ENCODE results near the gene DCTN4.

The DCTN4 gene

GRCh38 chr5:150740992-150741391, 17.8 kb downstream of the DCTN4 start:
- no peak for DNase-seq (ENCODE audit: low read depth in 1 of 2, low spot score in 1 of 2)

GRCh38 chr5:150738862-150739261, 20.0 kb downstream of the DCTN4 start:
- DNase-seq (ENCODE audit: low read depth in 1 of 2, low spot score in 1 of 2): no peak

GRCh38 chr5:150734579-150735384, 24.0 kb downstream of the DCTN4 start:
- DNase-seq (ENCODE audit: low read depth in 1 of 2, low spot score in 1 of 2): no peak

DNA sequence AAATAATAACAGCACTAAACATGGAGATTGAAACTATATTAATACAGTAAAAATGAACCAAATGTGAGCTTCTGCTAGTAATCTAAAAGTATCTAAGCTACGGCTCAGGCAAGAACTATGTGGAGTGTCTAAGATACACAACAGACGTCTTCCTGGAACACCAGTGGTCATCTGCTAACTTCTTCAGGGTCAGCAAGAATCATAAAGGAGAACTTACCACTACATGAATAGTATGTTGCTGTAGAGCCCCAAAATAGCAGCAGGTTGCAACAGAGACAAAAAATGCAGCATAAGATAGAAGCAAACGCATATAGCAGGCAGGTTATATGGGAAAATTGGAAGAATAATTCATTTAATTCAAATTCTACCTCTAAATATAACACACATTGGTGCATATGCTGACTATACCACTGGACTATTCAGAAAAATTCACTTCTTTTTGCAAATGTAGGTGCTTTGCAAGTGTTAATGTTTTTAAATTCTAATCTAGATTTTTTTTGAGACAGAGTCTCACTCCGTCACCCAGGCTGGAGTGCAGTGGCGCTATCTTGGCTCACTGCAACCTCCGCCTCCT, 27.1 kb downstream of the DCTN4 start:
- no peak for DNase-seq (ENCODE audit: low read depth in 1 of 2, low spot score in 1 of 2)

- DNase-seq (ENCODE audit: low read depth in 1 of 2, low spot score in 1 of 2): no peak
These were observed 29.0 kb downstream of the DCTN4 start for GRCh38 chr5:150729859-150730258.

GRCh38 chr5:150723845-150724244, 35.0 kb downstream of the DCTN4 start:
- DNase-seq (ENCODE audit: low read depth in 1 of 2, low spot score in 1 of 2): no peak

DNA sequence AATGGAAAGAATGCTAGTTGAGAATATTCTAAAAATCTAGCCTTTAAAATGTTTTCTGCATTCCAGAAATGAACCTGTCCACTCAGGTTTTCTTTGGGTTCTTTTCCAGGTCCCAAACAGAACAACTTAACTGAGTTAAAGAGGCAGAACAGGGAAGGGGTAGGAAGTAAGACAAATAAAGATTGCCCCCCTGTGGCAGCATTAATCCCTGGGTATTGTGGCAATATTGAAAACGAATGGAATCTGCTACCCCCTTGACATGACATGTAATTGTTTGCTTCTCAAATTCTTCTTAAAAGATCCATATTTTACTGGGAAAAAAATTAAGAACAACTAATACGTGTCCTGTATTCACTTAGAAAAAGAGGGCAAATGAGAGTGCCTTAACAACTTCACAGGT, 48.7 kb downstream of the DCTN4 start:
- no peak for DNase-seq (ENCODE audit: low read depth in 1 of 2, low spot score in 1 of 2)

DNA sequence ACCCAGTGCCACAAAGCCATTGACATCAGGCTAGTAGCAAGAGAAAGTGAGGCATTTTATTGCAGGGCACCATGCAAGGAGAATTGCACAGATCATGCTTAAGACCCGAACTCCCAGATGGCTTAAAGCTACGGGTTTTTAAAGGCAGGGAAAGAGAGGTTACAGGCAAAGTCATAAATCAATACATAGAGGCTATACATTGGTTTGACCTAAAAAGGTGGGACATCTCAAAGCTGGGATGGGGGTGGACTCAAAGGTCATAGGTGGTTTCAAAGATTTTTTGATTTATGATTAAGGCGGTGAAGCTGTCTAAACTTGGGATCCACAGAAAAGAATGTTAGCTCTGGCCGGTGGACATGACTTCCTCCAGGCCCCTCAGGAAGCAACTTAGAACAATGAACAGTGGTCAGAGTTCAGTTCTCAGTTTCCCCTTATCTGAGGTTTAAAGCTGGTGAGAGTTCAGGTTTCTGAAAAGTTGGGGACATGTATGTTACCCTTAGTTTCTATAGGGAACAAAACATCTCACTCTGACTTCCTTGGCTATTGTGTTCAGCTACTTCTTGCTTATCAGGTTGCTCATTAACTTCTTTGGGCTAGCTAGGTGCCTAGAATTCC, 51.9 kb downstream of the DCTN4 start:
- no peak for DNase-seq (ENCODE audit: low read depth in 1 of 2, low spot score in 1 of 2)

- DNase-seq (ENCODE audit: low read depth in 1 of 2, low spot score in 1 of 2): no peak
These were observed 55.1 kb downstream of the DCTN4 start for GRCh38 chr5:150703762-150704161.

DNA sequence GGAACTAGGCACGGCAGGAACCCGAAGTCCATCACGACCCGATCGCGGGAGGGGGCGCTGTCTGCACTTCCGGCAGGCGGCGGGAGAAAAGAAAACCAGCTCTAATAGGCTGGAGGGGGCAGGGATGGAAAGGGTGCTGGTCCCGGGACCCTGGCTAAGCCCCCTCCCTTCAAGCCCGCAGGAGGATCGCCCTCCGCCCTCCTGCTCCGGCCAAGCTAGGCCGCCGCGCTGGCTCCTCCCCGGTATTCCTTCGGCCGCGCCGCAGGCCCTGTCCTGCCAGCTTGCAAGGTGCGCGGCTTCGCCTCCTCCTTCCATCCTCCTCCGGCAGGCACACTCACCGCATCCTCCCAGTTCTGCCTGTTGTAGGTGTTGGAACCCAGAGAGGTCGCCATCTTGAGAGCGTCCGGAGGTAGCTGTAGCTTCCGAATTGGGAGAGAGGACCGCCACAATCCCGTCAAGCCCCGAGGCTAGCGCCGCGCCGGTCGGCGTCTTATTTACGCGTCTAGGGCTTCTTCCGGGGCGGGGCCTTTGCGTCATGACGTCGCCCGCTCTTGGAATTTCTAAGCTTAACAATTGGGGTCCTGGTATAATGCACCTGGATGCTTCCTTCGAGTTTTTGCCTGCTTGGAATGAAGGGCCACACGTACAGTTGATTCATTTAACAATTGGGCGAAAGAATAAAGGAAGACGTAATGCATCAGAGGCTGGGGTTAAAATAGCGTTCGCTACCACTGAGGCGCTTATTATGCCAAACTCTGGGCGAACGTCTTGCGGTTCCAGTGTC, 58.0 kb downstream of the DCTN4 start, which contains the start of gene RBM22:
RBM22 (minus strand) TSS at position 469 of the 784 bp plus-strand sequence; CDS start at position 392, 77 bp downstream.
- DNase-seq (ENCODE audit: low read depth in 1 of 2, low spot score in 1 of 2): peak; percentile 75 to 87

DNA sequence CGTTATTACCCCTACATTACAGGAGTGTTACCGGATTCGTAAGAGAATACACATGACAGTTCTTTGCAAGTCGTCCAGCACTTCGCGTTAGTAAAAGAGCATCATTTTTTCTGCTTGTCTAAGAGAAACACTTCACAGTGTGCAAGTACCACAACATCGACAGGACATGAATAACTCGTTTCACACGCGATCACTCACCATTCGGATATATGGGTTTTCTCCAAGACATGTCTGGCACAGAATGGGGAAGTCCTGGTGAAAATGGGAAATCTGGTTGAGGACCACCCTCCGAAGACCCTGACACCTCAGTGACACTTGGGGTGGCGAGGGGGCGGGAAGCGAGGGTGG, 58.6 kb downstream of the DCTN4 start:
- DNase-seq (ENCODE audit: low read depth in 1 of 2, low spot score in 1 of 2): no peak

- DNase-seq (ENCODE audit: low read depth in 1 of 2, low spot score in 1 of 2): no peak
These were observed 64.2 kb downstream of the DCTN4 start for GRCh38 chr5:150694612-150695011.

GRCh38 chr5:150692276-150692675, 66.5 kb downstream of the DCTN4 start:
- DNase-seq (ENCODE audit: low read depth in 1 of 2, low spot score in 1 of 2): no peak

- no peak for DNase-seq (ENCODE audit: low read depth in 1 of 2, low spot score in 1 of 2)
These were observed 68.1 kb downstream of the DCTN4 start for GRCh38 chr5:150690760-150691159.

DNA sequence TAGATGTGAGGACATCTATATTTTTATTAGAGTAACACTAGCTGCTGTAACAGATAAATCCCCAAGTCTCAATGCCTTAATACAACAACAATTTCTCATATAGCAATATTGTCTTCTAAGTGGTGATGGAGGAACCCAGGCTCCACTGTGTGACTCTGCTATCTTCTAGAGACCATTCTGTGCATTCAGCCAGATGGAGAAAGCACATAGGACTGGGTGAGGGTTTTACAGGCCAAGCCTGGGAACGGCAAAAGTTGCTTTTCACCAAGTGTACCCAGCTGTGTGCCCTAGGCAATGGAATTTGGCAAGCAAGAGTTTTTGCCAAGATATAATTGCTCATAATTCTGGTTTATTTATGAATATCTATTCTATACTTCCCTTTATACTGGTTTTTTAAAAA, 69.7 kb downstream of the DCTN4 start:
- DNase-seq (ENCODE audit: low read depth in 1 of 2, low spot score in 1 of 2): no peak

GRCh38 chr5:150676578-150676977, 82.2 kb downstream of the DCTN4 start:
- no peak for DNase-seq (ENCODE audit: low read depth in 1 of 2, low spot score in 1 of 2)

- no peak for DNase-seq (ENCODE audit: low read depth in 1 of 2, low spot score in 1 of 2)
These were observed 83.7 kb downstream of the DCTN4 start for GRCh38 chr5:150675069-150675468.

DNA sequence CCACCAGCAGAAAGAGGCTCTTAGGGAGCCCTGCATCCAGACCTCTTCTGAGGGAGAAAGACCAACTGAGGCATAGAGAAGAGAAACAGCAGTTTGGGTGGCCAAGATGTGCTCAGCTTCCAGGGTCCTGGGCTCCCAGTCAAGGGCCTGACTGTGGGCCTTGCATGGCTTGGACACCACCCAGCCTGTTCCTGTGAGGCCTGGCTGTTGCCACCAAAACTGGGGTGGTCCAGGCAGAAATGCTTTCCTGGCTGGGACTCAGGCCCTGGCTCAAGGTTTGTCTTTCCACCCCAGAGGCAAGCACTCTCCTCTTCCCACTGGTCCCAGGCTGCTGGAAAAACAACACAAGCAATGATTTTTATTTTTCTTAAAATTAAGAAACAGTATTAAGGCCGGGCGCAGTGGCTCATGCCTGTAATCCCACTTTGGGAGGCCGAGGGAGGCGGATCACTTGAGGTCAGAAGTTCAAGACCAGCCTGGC, 84.4 kb downstream of the DCTN4 start:
- DNase-seq (ENCODE audit: low read depth in 1 of 2, low spot score in 1 of 2): no peak

DNA sequence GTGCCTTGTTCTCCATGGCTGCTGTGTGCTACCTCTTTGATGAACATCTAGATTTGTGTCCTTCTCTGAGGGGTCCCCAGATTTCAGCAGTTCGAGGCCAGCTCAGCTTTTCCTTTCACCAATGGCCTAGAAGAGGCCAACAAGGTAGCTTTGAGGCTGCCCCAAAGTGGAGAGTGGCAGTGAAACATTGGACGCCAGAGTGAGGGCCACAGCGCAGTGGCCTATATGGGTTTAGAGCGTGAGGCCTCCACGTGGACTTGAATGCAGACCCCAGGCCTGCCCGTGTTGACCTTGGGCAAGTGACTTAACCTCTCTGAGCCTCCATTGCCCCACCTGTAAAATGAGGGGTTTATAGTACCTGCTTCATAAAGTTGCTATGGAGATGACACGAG, 85.9 kb downstream of the DCTN4 start:
- DNase-seq (ENCODE audit: low read depth in 1 of 2, low spot score in 1 of 2): no peak

- no peak for DNase-seq (ENCODE audit: low read depth in 1 of 2, low spot score in 1 of 2)
These were observed 86.5 kb downstream of the DCTN4 start for GRCh38 chr5:150672237-150672883.
